Activated CD4-positive, alpha-beta T cell treated with anti-CD3 and anti-CD28 coated beads, Interleukin-2, amount 50 U/mL, for 48 hours (primary cell): ENCODE measurements around the gene DGCR6L.
A peak's percentile ranks its signal among the peaks of the same experiment; 100 is the strongest.
"Not testable (repeated sequence)": the region's sequence is repeated elsewhere in the genome, so short reads cannot be mapped to it uniquely, and the experiment has no call there.

Source experiments
- DNase-seq, 2 experiments: peaks; one replicate each; pipeline ENCODE4 v3.0.0-alpha.2; 2020

The DGCR6L gene

GRCh38 chr22:20319745-20320658, at the start of gene DGCR6L:
TSS of gene DGCR6L (minus strand) at chr22:20320060. CDS start at chr22:20319988, 72 bp downstream.
- DNase-seq = peak; percentile 97 to 98

GRCh38 chr22:20368875-20369274, 49.0 kb upstream of the DGCR6L start:
- not testable (repeated sequence) for DNase-seq

- not testable (repeated sequence) for DNase-seq
Measured at GRCh38 chr22:20366841-20367240, 47.0 kb upstream of the DGCR6L start.

GRCh38 chr22:20364335-20365260, 44.7 kb upstream of the DGCR6L start:
- DNase-seq = not testable (repeated sequence)

- not testable (repeated sequence) for DNase-seq
Measured at GRCh38 chr22:20362403-20362802, 42.5 kb upstream of the DGCR6L start.

GRCh38 chr22:20361752-20362229, 41.9 kb upstream of the DGCR6L start:
- not testable (repeated sequence) for DNase-seq

- not testable (repeated sequence) for DNase-seq
Measured at GRCh38 chr22:20360866-20361751, 41.2 kb upstream of the DGCR6L start.

- not testable (repeated sequence) for DNase-seq
Measured at GRCh38 chr22:20360261-20360660, 40.4 kb upstream of the DGCR6L start.

- not testable (repeated sequence) for DNase-seq
Measured at GRCh38 chr22:20358503-20359239, 38.8 kb upstream of the DGCR6L start.

GRCh38 chr22:20357967-20358366, 38.1 kb upstream of the DGCR6L start:
- not testable (repeated sequence) for DNase-seq

- DNase-seq = not testable (repeated sequence)
Measured at GRCh38 chr22:20356906-20357305, 37.0 kb upstream of the DGCR6L start.

- not testable (repeated sequence) for DNase-seq
Measured at GRCh38 chr22:20355939-20356636, 36.2 kb upstream of the DGCR6L start.

- DNase-seq = no peak
Measured at GRCh38 chr22:20354238-20354975, 34.5 kb upstream of the DGCR6L start.

- DNase-seq = not testable (repeated sequence)
Measured at GRCh38 chr22:20352536-20352935, 32.7 kb upstream of the DGCR6L start.

- DNase-seq = not testable (repeated sequence)
Measured at GRCh38 chr22:20346553-20346952, 26.7 kb upstream of the DGCR6L start.

GRCh38 chr22:20338291-20338690, 18.4 kb upstream of the DGCR6L start:
- DNase-seq = not testable (repeated sequence)

- not testable (repeated sequence) for DNase-seq
Measured at GRCh38 chr22:20337807-20338206, 17.9 kb upstream of the DGCR6L start.

- DNase-seq = not testable (repeated sequence)
Measured at GRCh38 chr22:20336561-20336960, 16.7 kb upstream of the DGCR6L start.

- not testable (repeated sequence) for DNase-seq
Measured at GRCh38 chr22:20328569-20328930, 8.7 kb upstream of the DGCR6L start.

GRCh38 chr22:20325996-20326395, 6.1 kb upstream of the DGCR6L start:
- not testable (repeated sequence) for DNase-seq
